Measurements from ENCODE around the gene PRDX2. TPM values are rescaled to one million over a fixed set of nuclear protein-coding genes. Genes with fewer than 3 reads are reported as not detected.

Gene PRDX2

DNA sequence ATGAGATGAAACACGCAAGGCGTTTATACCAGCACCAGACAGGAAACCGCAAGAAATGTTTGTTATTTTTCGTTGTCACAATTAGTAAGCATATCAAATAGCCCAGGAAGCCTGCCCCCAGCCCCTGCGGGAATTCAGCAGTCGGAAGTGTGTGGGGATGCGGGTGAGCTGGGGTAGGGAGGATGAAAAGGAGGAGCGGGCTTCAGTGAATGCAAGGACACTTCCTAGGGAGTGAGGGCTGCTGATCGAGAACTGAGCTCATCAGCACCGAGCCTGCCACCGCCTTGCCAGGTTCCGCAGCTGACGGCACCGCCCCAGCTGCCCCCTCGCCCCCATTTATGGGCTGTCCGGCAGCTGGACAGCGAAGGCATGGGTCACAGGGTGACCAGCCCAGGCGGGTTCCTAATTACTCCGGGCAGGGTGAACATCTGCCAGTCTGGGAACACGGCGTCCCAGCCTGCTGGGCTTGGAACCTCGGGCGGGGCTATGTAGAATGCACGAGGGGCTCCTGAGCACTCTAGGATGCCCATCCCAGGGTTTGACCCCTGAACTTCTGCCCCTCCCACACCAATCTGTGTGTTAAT lies 51.6 kb downstream of the PRDX2 start:
- no peak overlapping the region for H2BK15ac ChIP-seq (ENCODE audit: low read depth, poor library complexity, severe bottlenecking)
- H3K9ac ChIP-seq (ENCODE audit: low read length) = no peak overlapping the region
- H2BK5ac ChIP-seq (ENCODE audit: low read depth, low read length, poor library complexity, severe bottlenecking) = no peak overlapping the region
- no peak overlapping the region for H4K91ac ChIP-seq (ENCODE audit: low read length)
- H3K23ac ChIP-seq (ENCODE audit: low read length in 2 of 2) = no peak overlapping the region
- 57% methylated on average over 24 of the region's 24 CpGs for WGBS
- H2AK5ac ChIP-seq (ENCODE audit: low read length, severe bottlenecking) = no peak overlapping the region
- H3K27ac ChIP-seq (ENCODE audit: low read length, poor library complexity, severe bottlenecking) = no peak overlapping the region
- peaks cover 8% of the 10 kb centered on the region for H3K79me1 ChIP-seq (replicated peaks; ENCODE audit: low read length, poor library complexity, severe bottlenecking)
- H3K18ac ChIP-seq (ENCODE audit: low read depth in 1 of 2, low read length in 2 of 2) = peak overlapping the region in 1 of 2 experiments; percentile 51
- peaks cover 18% of the 10 kb centered on the region for H3K4me1 ChIP-seq (ENCODE audit: control insufficient read depth, insufficient read depth, low read depth, low read length)
- no peak overlapping the region for H3K4me3 ChIP-seq (ENCODE audit: insufficient read depth in 1 of 2, low read depth in 1 of 2, low read length in 2 of 2)
- no peak overlapping the region for H2AFZ ChIP-seq (ENCODE audit: low read depth, low read length)
- peak overlapping the region in 1 of 2 experiments; percentile 61 for H2BK12ac ChIP-seq (ENCODE audit: low read length in 2 of 2)
- peaks cover 37 to 38% of the 10 kb centered on the region in 2 experiments for H3K27me3 ChIP-seq (ENCODE audit: control insufficient read depth in 1 of 2, insufficient read depth in 1 of 2, low read length in 2 of 2)
- DNase-seq = peak; percentile 42
- no peak overlapping the region for H3K14ac ChIP-seq (ENCODE audit: low read length in 2 of 2)
- no peak overlapping the region for H4K8ac ChIP-seq (ENCODE audit: low read length)
- peaks cover 31 to 38% of the 10 kb centered on the region in 2 experiments for H3K36me3 ChIP-seq (ENCODE audit: control insufficient read depth in 1 of 2, insufficient read depth in 2 of 2, low read depth in 1 of 2, low read length in 2 of 2)
- H3K9me3 ChIP-seq (ENCODE audit: control insufficient read depth, low read length) = no peaks in the 10 kb centered on the region
- no peak overlapping the region for H3K4ac ChIP-seq (ENCODE audit: low read depth in 1 of 2, low read length in 2 of 2)
- no peak overlapping the region for H3K4me2 ChIP-seq (ENCODE audit: low read length, poor library complexity, severe bottlenecking)
- H2BK120ac ChIP-seq (ENCODE audit: low read depth, low read length) = no peak overlapping the region

DNA sequence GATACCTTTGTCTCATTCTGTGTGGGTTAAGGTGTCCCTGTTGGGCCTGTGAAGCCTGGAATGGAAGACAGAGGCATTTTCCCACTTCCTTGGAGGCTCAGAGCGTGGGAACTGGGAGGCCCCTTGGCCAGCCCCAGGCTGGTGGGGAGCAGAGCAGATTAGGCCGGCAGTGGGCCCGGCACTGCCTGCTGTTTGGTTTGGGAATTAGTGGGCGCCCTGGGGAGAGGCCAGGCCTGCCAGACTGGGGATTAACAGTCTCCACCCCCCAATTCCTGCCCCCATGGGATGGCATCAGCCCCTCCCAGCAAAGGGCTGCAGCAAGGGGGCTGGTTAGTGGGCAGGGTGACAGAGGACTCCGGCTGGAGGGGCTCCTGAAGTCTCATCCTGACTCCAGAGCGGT lies 53.1 kb downstream of the PRDX2 start:
- DNase-seq = no peak
- Histone ChIP-seq H2BK5ac (ENCODE audit: low read depth, low read length, poor library complexity, severe bottlenecking) (no peak overlapping the region), H3K23ac (ENCODE audit: low read length in 2 of 2) (no peak overlapping the region), H2AK5ac (ENCODE audit: low read length, severe bottlenecking) (no peak overlapping the region), H3K14ac (ENCODE audit: low read length in 2 of 2) (no peak overlapping the region), H3K79me1 (replicated peaks; ENCODE audit: low read length, poor library complexity, severe bottlenecking) (peaks cover 10% of the 10 kb centered on the region), H3K9me3 (ENCODE audit: control insufficient read depth, low read length) (no peaks in the 10 kb centered on the region), H3K4me2 (ENCODE audit: low read length, poor library complexity, severe bottlenecking) (no peak overlapping the region), H3K36me3 (ENCODE audit: control insufficient read depth in 1 of 2, insufficient read depth in 2 of 2, low read depth in 1 of 2, low read length in 2 of 2) (peaks cover 42 to 46% of the 10 kb centered on the region in 2 experiments), H2AFZ (ENCODE audit: low read depth, low read length) (no peak overlapping the region), H3K18ac (ENCODE audit: low read depth in 1 of 2, low read length in 2 of 2) (no peak overlapping the region), H3K4me1 (ENCODE audit: control insufficient read depth, insufficient read depth, low read depth, low read length) (peaks cover 25% of the 10 kb centered on the region), H4K91ac (ENCODE audit: low read length) (no peak overlapping the region), H3K4ac (ENCODE audit: low read depth in 1 of 2, low read length in 2 of 2) (no peak overlapping the region), H3K9ac (ENCODE audit: low read length) (no peak overlapping the region), H2BK120ac (ENCODE audit: low read depth, low read length) (no peak overlapping the region), H4K8ac (ENCODE audit: low read length) (no peak overlapping the region), H3K27ac (ENCODE audit: low read length, poor library complexity, severe bottlenecking) (no peak overlapping the region), H2BK12ac (ENCODE audit: low read length in 2 of 2) (no peak overlapping the region), H3K4me3 (ENCODE audit: insufficient read depth in 1 of 2, low read depth in 1 of 2, low read length in 2 of 2) (no peak overlapping the region), H2BK15ac (ENCODE audit: low read depth, poor library complexity, severe bottlenecking) (no peak overlapping the region), H3K27me3 (ENCODE audit: control insufficient read depth in 1 of 2, insufficient read depth in 1 of 2, low read length in 2 of 2) (peaks cover 34 to 35% of the 10 kb centered on the region in 2 experiments)
- 70% methylated on average over 3 of the region's 6 CpGs for WGBS

Small RNAs within 50 kb of the gene (small RNA-seq; reads per million reads assigned to genes)
- not detected for gene MIR5684 (ENCODE audit: low read depth)

Data from mesenchymal stem cell (in vitro differentiated cells and primary cell).